Measurements from ENCODE around the gene SIGMAR1.

Gene SIGMAR1

GRCh38 chr9:34653151-34654072 lies 15.8 kb upstream of the SIGMAR1 start:
- no peak for DNase-seq (ENCODE audit: low read depth)
- TF ChIP-seq MAX (IDR thresholded peaks at IDR 0.05; ENCODE audit: low read depth, low read length) (no peak), CTCF (IDR thresholded peaks at IDR 0.05; ENCODE audit: low read depth, low read length) (no peak), MYC (IDR thresholded peaks at IDR 0.05; ENCODE audit: low read depth, low read length) (no peak), POLR2A (IDR thresholded peaks at IDR 0.05; ENCODE audit: extremely low read depth, insufficient read length) (no peak)
- no peak overlapping the region for H3K4me3 ChIP-seq (ENCODE audit: low read depth, low read length)

- H3K4me3 ChIP-seq (ENCODE audit: low read depth, low read length) = no peak overlapping the region
- TF ChIP-seq POLR2A (IDR thresholded peaks at IDR 0.05; ENCODE audit: extremely low read depth, insufficient read length) = no peak
- TF ChIP-seq MYC (IDR thresholded peaks at IDR 0.05; ENCODE audit: low read depth, low read length) = no peak
- no peak for TF ChIP-seq CTCF (IDR thresholded peaks at IDR 0.05; ENCODE audit: low read depth, low read length)
- TF ChIP-seq MAX (IDR thresholded peaks at IDR 0.05; ENCODE audit: low read depth, low read length) = no peak
- DNase-seq (ENCODE audit: low read depth) = no peak
These were observed 15.0 kb upstream of the SIGMAR1 start for GRCh38 chr9:34652602-34653000.

- DNase-seq (ENCODE audit: low read depth) = no peak
- H3K4me3 ChIP-seq (ENCODE audit: low read depth, low read length) = no peak within 1 kb of the TSS
- TF ChIP-seq MAX (IDR thresholded peaks at IDR 0.05; ENCODE audit: low read depth, low read length) (no peak), CTCF (IDR thresholded peaks at IDR 0.05; ENCODE audit: low read depth, low read length) (no peak), POLR2A (IDR thresholded peaks at IDR 0.05; ENCODE audit: extremely low read depth, insufficient read length) (no peak), MYC (IDR thresholded peaks at IDR 0.05; ENCODE audit: low read depth, low read length) (no peak)
These were observed 14.5 kb upstream of the SIGMAR1 start, which contains the start of gene IL11RA for GRCh38 chr9:34651876-34652601. Gene IL11RA (plus strand): TSS chr9:34652185. CDS start chr9:34655218, 3,033 bp downstream.

- DNase-seq (ENCODE audit: low read depth) = no peak
- TF ChIP-seq CTCF (IDR thresholded peaks at IDR 0.05; ENCODE audit: low read depth, low read length) (no peak), POLR2A (IDR thresholded peaks at IDR 0.05; ENCODE audit: extremely low read depth, insufficient read length) (no peak), MAX (IDR thresholded peaks at IDR 0.05; ENCODE audit: low read depth, low read length) (no peak), MYC (IDR thresholded peaks at IDR 0.05; ENCODE audit: low read depth, low read length) (no peak)
- no peak overlapping the region for H3K4me3 ChIP-seq (ENCODE audit: low read depth, low read length)
These were observed 13.7 kb upstream of the SIGMAR1 start for GRCh38 chr9:34651321-34651720.

- TF ChIP-seq POLR2A (IDR thresholded peaks at IDR 0.05; ENCODE audit: extremely low read depth, insufficient read length) (no peak), MAX (IDR thresholded peaks at IDR 0.05; ENCODE audit: low read depth, low read length) (no peak), CTCF (IDR thresholded peaks at IDR 0.05; ENCODE audit: low read depth, low read length) (no peak), MYC (IDR thresholded peaks at IDR 0.05; ENCODE audit: low read depth, low read length) (no peak)
- DNase-seq (ENCODE audit: low read depth) = no peak
- H3K4me3 ChIP-seq (ENCODE audit: low read depth, low read length) = no peak overlapping the region
These were observed 13.2 kb upstream of the SIGMAR1 start for GRCh38 chr9:34650816-34651215.
